GM21717 (cell line): ENCODE data around the gene FGF8.

Experiments
- ATAC-seq: cut with Tn5 transposase; IDR thresholded peaks from one replicate; pipeline ENCODE4 v1.9.1; 2021; ENCODE audit warnings: mild to moderate bottlenecking, moderate library complexity; ENCODE audit not compliant: unreplicated experiment

Gene FGF8

GRCh38 chr10:101782811-101783735 is 7.2 kb upstream of the FGF8 start, which contains the start of gene NPM3:
TSS of gene NPM3 (minus strand) at chr10:101783446. CDS start at chr10:101783390, 56 bp downstream.
- ATAC-seq = peak; percentile 65

- ATAC-seq = no peak
Measured at GRCh38 chr10:101781984-101782810, 6.3 kb upstream of the FGF8 start.

GRCh38 chr10:101781655-101781983 is 5.7 kb upstream of the FGF8 start:
- no peak for ATAC-seq

DNA sequence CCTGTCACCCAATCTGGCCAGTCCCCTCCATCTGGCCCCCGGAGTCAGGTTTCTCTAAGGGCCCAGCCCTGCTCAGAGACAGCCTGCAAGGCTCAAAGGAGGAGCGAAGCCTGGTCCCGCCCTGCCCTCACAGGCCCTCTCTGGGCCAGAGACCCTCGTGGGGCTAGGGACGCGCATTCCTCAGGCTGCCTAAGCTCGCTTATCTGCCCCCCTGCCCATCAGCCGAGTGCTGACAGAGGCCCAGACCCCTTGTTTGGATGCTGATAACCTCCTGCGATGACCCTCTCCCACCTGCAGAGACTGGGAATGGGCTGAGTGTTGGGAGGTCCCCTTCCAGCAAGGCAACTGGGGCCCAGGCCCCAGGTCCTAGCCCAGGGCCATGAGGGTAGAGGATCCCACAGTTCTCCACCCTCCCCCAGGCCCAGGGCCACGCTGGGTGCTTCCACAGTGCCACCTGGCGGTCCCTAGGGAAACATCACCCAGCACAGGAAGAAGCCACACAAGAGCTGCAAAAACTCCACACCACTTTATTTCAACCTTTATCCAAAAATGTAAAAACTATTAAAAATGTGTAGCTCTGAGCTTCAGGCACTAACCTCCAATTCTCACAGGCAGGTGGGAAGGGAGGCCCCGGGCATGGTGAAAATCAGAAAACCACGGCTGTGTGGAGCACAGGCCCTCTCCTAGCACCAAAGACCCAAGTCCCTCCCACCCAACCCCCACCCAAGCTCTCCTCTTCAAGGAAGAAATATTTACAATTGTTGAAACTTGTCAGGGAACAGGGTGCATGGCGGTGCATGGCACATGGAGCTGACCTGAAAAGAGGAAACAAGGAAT is 5.1 kb upstream of the FGF8 start:
- no peak for ATAC-seq

DNA sequence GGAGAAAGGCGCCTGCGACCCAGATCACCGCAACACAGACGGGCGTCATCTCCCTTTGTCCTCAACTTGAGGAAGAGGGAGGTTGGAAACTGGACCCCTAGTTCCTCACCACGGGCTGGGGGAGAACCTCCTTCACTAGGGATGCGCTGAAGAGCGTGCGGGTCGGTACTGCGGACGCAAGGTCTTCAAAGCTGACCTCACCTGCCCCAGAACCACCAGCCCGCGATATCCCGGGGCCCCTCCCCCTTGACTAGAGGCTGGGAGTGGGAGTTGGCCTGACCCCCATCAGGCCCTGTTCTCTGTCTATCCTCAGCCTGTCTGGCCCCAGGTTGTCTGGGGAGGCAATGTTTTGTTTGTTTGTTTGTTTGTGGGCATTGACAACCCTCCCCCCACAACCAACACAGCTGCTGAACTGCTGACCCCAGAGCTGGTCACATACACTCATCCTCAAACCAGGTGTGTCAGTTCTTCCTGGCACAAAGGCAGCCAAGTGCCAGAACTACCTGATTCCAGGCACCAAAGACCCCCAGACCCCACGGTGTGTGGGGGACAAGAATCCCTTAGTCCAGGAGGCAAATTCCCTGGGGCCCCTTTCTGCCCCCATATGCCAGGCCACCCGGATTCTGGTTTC is 4.4 kb upstream of the FGF8 start:
- ATAC-seq = no peak

DNA sequence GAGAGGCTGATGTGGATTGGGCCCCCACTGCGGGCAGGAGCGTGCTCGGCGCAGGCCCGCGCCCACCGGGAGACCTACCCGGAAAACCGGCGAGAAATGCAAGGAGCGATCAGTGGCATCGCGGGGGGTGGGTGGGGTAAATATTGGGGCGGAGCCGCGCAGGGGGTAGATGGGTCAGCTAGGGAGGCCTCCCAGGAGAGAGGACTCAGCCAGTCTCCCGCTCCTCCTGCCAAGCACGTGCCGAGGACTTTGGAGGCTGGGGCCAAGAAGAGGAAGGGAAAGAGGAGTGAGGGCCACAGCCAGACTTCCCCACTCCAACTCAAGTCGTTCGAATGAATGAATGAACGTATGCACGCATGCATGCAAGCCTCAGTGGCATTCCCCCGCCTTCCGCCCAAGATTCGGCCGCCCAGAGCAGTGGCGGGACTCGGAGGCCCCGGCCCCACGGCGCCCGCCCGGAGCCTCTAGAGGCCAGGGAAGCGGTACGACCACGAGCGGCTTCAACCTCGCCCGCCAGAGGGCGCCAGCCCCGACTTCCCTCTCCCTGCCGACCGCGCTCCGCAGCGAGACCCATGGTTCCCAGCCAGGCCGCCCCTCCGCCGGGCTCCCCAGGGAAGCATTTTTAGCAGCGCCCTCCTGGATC is 3.8 kb upstream of the FGF8 start:
- peak; percentile 36 for ATAC-seq

DNA sequence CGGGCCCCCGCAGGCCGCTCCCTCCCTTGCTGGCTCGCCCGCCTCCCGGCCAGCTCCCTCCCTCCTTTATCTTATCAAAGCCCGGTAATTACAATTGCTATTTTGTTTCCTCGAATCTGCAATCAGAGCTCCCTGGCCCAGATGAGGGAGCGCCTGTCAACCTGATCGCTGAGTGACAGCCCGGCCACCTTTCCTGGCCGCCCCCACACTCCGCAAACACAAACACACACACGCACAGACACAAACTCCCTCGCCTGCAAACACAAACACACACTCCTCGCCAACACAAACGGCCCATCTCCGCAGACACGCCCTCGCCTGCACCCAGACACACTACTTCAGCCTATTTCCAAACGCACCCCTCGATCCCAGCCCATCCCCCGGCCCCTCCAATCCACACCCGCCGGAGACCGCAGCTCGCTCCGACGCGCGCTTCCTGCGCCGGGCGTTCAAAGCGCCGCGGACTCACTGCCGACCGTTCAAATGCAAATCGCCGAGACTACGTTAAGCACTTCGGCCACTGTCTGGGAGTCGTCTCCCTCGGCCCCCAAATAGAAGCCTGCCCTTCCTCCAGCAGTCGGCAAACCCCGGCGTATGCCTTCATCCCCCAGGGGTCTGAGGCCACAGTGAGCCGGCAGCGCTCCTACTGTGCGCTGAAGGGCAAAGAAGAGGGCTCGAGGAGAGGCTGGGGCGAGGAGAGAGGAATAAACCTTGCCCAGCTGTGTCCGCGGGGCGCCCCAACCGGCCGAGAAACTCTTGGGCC is 3.0 kb upstream of the FGF8 start:
- ATAC-seq = no peak

- ATAC-seq = no peak
Measured at GRCh38 chr10:101778151-101778780, 2.4 kb upstream of the FGF8 start.

DNA sequence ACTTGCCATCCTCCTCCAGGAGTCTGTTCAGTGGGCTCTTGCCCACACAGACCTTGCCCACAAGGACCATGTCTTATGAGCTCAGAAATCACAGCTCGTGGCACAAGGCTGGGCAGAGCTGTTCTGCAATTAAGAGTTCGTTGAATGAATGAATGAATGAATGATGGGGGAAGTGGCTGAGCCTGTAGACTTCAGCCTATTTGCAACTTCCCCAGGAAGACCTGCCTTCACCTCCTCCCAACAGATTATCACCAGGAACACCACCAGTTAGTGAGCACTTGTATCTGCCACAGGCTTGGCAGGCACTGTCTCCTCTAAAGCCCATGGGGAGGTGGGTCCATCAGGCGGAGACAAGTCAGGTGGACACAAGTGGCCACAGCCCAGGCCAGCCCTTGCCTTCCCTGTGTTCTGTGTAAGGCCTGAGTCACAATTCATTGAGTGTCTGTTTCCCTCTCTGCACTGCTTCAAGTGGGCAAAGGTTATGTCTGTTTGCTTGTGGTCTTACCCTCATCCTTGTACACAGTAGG is 1.8 kb upstream of the FGF8 start:
- no peak for ATAC-seq

DNA sequence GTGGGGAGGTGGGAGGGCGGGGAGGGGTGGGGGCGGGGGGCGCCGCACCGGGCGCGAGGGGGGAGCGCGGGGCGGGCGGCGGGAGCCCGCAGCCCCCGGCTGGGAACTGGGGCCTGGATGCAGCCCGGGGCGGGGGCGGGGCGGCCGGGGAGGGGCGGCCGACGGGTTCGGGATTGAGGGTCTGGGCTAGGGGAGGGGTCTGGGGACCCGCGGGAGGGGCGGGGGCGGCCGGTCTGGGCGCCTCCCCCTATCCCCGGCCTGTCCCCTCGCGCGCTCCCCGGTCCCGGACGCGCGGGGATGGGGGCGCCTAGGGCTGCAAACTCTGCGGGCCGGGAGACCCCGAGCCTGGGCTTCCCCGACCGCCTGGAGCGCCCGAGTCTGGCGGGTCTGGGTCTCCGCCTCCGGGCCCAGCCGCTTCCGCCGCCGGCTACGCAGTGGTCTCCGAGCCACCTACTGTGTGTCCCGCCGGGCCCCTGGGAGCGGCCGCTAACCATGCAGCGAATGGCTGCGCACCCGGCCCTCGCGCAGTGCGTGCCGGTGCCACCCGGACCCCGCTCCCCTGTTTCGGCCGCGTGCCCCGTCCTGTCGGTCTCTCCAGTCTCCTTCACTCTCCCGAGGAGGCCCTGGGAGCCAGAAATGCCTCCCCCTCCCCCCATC is 375 bp upstream of the FGF8 start:
- no peak for ATAC-seq

DNA sequence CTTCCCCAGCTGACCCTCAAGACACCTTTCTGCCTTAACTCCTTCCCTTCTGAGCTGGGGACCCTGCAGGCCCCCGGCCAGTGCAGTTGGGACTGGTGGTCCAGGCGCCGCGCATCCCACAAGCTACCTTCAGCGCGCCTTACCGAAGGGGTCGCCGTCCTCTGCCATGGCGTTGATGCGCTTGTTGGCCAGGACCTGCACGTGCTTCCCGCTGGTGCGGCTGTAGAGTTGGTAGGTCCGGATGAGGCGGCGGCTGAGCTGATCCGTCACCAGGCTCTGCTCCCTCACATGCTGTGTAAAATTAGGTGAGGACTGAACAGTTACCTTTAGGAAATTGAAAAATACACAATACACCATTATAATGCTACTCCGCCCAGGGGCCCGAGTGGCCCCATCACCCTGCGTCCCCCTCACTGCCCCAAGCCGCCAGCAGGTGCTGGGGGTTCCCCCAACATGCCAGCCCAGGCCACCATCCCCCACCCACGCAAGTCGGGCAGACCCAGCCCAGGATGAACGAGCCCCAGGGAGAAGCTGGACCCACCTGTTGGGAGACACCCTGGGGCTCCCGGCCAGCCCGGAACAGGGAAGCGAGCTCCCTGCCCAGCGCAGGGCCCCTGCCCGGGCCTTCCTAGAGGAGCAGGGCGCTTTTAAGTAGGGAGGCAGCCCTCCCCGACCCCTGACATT is 1.2 kb downstream of the FGF8 start:
- ATAC-seq = no peak

- no peak for ATAC-seq
Measured at GRCh38 chr10:101773923-101774588, 1.9 kb downstream of the FGF8 start.

GRCh38 chr10:101772895-101773761 is 2.8 kb downstream of the FGF8 start:
- no peak for ATAC-seq

DNA sequence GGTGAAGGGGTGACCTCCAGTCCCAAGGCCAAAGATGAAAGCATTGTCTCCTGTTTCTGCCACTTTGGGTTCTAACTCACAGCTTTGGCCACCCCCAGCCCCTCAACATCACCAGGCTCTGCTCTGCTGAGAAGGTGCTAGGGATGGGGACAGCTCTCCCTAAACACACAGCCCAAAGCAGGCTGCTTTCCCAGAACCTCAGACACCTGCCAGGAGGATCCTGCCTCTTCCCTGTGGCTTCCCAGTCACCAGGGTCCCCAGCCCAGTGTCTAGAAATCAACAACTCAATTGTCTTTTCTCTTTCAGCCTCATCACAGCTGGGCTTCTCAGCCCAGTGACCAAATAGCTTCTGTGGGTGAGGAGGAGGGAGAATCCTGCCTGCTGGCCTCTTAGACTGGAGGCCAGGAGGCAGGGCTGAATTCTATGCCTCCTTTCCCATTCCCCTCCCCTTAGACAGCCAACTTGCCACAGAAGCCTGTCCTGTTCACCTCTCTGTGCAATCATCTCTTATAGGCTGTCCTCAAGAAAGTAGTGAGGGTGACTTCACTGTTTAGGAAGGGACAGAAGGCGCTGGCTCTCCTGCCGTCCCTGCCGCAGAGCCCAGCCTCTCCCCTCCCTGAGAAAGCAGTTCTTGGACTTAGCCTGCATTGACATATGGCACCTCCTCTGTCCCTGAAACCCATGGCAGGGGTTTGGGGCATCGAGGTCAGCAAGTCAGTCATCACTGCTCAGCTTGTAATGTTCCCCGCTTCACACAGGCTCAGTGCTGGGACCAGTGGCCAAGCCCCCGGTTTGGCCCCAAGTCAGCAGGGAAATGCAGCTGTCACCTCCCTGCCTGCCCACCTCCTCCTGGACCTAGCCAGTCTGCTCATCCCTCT is 3.7 kb downstream of the FGF8 start:
- ATAC-seq = no peak

DNA sequence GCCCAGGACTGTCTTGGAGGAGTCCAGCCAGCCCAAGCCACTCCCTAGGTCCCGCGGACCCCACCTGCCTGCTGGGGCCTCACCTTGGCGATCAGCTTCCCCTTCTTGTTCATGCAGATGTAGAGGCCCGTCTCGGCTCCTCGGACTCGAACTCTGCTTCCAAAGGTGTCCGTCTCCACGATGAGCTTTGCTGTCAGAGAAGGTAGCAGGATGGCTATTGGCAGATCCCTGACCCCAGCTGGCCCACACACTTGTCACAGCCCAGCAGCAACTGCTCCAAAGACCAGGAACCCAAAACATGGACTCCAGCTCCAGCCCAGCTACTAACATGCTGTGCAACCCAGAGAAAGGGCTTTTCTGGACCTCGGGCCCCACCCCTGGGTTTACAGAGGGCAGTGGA is 4.5 kb downstream of the FGF8 start:
- ATAC-seq = no peak
